ENCODE data around the gene SEC24C.
"Not testable (repeated sequence)": the region's sequence is repeated elsewhere in the genome, so short reads cannot be mapped to it uniquely, and the experiment has no call there.

Gene SEC24C

GRCh38 chr10:73772281-73773151 lies 28.3 kb downstream of the SEC24C start:
- DNase-seq, result peak; percentile 88

GRCh38 chr10:73773152-73773879 lies 29.1 kb downstream of the SEC24C start:
- DNase-seq, result no peak

GRCh38 chr10:73774637-73775036 lies 30.5 kb downstream of the SEC24C start:
- DNase-seq, result peak; percentile 16

- DNase-seq, result no peak
These were observed 34.8 kb downstream of the SEC24C start for GRCh38 chr10:73779018-73779417.

- no peak for DNase-seq
These were observed 35.5 kb downstream of the SEC24C start for GRCh38 chr10:73779539-73780197.

GRCh38 chr10:73780301-73780700 lies 36.1 kb downstream of the SEC24C start:
- no peak for DNase-seq

- no peak for DNase-seq
These were observed 36.8 kb downstream of the SEC24C start for GRCh38 chr10:73780966-73781365.

GRCh38 chr10:73781548-73781878 lies 37.3 kb downstream of the SEC24C start:
- DNase-seq, result no peak

GRCh38 chr10:73781879-73782748 lies 37.9 kb downstream of the SEC24C start, which contains the start of gene CHCHD1:
TSS of gene CHCHD1 (plus strand) at chr10:73782048. CDS start at chr10:73782076, 28 bp downstream.
- DNase-seq, result peak; percentile 86

- no peak for DNase-seq
These were observed 38.5 kb downstream of the SEC24C start for GRCh38 chr10:73782749-73783085.

- DNase-seq, result peak; percentile 96
These were observed 41.1 kb downstream of the SEC24C start, which contains the start of gene ZSWIM8 for GRCh38 chr10:73785211-73785720. TSS of gene ZSWIM8 (plus strand) at chr10:73785606. CDS start at chr10:73785879, 273 bp downstream.

GRCh38 chr10:73785721-73786511 lies 41.7 kb downstream of the SEC24C start:
- DNase-seq, result peak; percentile 20

GRCh38 chr10:73786512-73786885 lies 42.3 kb downstream of the SEC24C start:
- DNase-seq, result no peak

- not testable (repeated sequence) for DNase-seq
These were observed 43.0 kb downstream of the SEC24C start for GRCh38 chr10:73787031-73787800.

GRCh38 chr10:73788864-73789658 lies 44.9 kb downstream of the SEC24C start:
- no peak for DNase-seq

GRCh38 chr10:73789659-73790055 lies 45.5 kb downstream of the SEC24C start:
- DNase-seq, result no peak

GRCh38 chr10:73790886-73791625 lies 46.9 kb downstream of the SEC24C start:
- no peak for DNase-seq

- DNase-seq, result no peak
These were observed 47.8 kb downstream of the SEC24C start for GRCh38 chr10:73791871-73792400.

Data from fibroblast of skin of scalp (primary cell).